Inflammatory macrophage treated with lipopolysaccharide for 1 hour (primary cell): ENCODE measurements around the gene SLC17A9.
A peak's percentile ranks its signal among the peaks of the same experiment; 100 is the strongest.

Experiments
- DNase-seq, 2 donors: peaks; one replicate each; pipeline ENCODE4 v3.0.0-alpha.2; 2020 to 2022

Gene SLC17A9

GRCh38 chr20:62940875-62941274 is 11.6 kb upstream of the SLC17A9 start:
- no peak for DNase-seq

- no peak for DNase-seq
These were observed 10.7 kb upstream of the SLC17A9 start for GRCh38 chr20:62941792-62942191.

DNA sequence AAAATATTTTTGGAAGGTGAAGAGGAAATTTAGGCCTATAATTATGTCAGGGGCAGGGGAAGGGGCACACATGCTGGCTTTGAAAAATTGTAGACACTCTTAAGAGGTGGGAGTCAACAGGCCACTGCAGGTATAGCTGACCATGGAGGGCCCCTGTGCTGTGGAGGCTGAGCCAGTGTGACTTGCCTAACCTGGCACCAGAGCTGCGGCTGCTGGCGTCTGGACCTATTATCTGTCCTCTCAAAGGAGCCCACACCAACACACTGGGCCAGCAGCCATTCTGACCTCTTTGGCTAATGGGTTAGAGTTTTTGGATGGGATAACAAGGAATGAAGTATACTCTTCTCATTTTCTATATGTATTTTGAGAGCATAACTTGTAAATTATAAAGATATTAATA is 10.1 kb upstream of the SLC17A9 start:
- DNase-seq: no peak

- no peak for DNase-seq
These were observed 9.1 kb upstream of the SLC17A9 start for GRCh38 chr20:62943396-62943795.

DNA sequence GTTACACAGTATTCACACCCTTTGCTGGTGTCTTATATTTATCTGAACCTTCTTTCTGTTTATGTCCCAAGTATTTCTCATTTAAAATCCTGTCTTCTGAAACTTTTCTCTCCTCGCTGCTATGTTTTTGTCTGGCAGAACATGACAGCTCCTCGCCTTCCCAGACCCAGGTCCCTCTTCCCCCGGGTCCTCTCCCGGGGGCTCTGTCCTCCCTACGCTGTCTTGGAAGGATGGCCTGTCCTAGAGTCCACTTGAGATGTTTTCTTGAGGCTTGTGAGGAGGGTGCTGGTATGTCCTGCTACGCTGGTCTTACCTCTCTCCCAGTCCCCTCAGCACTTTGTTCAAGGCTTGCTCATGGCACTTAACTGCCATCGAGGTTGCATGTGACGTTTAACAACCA is 8.3 kb upstream of the SLC17A9 start:
- no peak for DNase-seq

GRCh38 chr20:62944746-62945145 is 7.8 kb upstream of the SLC17A9 start:
- DNase-seq: no peak

GRCh38 chr20:62945771-62946339 is 6.7 kb upstream of the SLC17A9 start:
- no peak for DNase-seq

- no peak for DNase-seq
These were observed 5.6 kb upstream of the SLC17A9 start for GRCh38 chr20:62946918-62947317.

- DNase-seq: no peak
These were observed 4.8 kb upstream of the SLC17A9 start for GRCh38 chr20:62947532-62948300.

DNA sequence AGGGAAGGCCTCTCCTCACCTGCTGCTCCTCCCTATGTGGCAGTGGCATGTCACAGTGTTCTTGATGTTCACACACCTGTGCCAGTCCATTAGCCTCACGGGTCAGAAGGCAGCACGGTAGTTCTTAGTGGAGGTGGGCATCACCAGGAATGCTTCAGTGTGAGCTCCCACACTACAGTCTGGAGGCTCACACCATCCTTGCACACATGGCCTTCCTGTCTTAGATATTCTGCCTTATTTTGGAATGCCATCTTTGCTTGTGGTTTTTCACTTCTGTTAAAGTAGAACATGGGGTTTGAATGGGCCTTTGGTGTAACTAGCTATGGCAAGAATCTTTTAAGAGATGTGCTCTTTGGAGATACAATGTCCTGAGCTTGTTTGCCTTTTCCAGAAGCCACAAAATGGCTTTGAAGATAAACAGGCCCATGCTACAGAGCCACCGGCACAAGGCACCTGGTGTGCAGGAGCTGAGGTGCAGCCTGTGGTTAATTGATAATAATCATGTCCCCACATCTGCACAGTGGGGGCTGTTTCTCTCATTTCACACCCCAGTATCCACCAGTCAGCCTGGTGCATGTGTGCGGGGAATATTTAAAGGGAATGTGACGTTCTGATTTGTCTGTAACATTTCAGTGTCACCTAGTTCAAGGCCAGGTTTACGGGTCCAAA is 3.2 kb upstream of the SLC17A9 start:
- DNase-seq: no peak

- DNase-seq: peak in 1 of 2 donors; percentile 52
These were observed 2.5 kb upstream of the SLC17A9 start for GRCh38 chr20:62949962-62950361.

DNA sequence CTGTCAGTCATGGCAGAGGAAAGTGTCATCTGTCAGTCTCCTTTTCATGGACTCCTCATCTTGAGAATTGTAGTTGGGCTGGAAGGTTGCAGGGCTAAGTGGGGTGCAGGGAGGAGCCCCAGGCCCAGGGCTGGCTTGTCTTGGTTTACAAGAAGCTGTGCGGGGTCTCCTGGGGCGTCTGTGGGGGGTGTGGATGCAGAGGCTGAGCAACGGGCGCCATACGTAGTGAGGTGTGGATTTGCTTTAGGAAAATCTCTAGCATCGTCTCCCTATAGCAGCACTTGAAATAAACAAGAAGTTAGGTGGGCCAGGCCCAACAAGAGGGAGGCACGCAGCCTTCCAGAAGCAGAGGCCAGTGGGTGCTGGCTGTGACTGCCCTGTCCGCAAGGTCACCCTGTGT is 1.8 kb upstream of the SLC17A9 start:
- DNase-seq: no peak

DNA sequence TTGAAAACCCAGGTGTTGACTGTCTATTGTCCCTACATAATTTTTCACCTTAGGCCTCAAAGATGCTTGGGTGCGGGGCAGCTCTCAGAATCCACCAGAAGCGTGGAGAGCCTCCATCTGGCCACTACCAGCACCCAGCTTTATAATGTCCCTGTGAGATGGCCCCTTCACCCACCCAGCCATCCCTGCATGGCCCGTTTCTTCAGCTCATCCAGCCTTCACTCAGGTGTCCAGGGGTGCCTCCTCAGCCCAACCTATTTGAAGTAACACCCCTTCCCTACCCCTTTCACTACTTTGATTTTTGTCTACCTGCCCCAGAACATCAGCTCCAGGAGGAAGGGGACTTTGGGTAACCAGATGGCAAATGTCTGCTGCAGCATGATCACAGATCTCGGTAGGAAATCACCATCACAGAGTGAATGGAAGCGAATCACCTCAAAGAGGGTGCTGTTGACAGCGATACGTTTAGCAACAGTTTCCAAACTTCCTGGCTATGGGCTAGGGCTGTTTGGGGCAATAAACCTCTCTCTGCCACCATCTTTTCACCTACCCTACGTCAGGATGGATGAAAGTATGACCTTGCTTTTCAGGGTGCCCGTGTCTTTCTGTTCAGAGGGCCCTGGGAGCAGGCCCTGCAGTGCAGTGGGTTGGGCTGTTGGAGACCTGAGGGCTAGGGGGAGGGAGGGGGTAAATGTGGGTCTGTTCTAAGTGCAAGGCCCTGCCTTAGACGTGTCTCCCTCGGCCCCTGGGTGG is 1.2 kb upstream of the SLC17A9 start:
- DNase-seq: no peak

DNA sequence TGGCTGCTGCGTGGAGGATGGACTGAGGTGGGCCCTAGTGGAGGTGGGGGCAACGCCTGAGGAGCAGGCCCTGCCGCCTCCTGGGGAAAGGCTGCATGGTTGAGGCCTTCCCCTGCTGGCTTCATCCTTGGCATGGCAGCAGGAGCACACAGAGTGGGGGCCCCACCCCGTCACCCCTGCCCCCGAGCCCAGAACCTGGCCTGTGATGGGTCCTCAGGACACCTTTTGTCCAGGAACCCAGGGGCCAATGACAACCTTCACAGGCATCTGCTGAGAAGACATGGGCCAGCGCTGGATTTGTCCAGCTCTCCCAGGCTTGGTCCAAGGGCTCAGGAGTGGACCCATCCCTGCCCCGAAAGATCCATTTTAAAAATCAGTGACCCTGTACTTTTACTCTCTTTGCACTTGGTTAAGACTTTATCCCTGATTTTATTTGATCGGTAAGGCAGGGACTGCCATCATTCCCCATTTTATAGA is 575 bp upstream of the SLC17A9 start:
- DNase-seq: no peak

DNA sequence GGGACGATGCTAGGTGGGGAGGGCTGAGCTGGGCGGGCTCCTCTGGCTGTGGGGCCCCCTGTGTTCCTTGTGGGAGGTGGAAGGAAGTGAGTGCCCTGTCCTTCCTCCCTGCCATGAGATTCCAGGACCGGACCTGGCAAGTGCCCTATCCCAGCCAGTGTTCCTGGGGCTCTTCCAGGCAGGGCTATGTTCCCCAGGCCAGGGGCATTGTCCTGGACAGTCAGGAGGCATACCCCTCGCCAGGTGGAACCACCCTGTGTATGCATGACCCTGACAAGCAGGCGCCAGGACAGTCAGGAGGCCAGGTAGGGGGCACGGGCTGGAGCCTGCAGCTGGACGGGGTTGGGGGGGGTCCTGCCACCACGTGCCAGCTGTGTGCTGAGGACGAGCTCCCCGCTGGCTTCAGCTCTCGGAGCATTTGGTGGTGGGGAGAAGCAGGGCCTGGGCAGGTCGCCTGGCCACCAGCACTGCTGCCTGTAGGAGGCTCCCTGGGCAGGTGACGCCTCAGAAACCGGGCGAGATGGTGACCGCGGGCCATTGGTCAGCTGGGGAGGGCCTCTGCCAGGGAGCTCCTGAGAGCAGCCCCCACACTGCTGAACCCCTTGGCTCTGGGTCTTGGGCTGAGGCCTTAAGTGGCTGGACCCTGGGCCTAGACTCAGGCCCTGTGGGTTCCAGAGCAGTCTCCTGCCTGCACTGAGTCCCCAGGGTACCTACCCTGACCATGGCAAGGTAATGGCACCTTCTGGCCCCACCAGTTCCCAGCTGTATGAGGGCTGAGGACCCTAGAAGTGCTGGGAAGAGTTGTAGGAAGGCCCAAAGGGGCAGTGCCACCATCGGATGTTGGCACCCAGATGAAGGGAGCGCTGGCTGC is 694 bp downstream of the SLC17A9 start:
- no peak for DNase-seq

GRCh38 chr20:62953839-62954703 is 1.6 kb downstream of the SLC17A9 start:
- peak; percentile 78 to 85 for DNase-seq

DNA sequence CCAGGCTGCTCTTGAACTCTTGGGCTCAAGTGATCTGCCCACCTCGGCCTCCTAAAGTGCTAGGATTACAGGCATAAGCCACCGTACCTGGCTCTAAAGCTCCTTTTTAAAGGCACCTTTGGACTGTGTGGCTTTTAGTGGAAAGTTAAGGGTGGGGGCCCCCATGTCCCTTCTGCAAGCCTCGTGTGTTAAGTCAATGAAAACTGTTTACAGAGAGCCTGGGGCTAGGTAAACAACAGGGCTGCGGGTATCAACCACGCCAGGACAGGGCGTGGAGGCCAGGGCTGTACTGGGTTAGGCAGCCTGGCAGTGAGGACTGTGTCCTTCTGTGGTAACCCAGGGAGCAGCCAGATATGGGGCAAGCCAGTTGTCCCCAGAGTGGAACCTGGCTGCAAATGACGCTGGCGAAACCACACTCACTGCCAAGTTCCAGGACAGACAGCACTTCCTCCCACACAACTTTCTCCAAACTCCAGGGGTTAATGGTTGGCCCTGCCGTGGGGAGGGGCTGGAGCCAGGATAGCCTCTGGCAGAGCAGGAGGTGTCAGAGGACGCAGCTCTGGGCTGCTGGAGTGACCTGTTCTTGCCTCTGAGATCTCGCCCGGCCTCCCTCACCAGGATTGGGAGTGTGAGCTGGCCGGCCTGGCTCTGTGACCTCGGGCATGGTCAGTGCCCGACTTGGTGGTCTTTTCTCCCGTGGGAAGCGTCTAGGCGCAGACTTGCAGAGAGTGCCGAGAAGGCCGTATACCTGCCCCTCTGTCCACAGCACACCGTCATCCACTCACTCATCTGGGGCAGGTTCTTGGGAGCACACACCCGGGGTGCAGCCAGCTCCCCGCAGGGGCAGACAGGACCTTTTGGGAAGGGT is 3.2 kb downstream of the SLC17A9 start:
- no peak for DNase-seq

GRCh38 chr20:62956387-62957135 is 4.1 kb downstream of the SLC17A9 start:
- DNase-seq: no peak
